ENCODE data around the gene MRGPRD.
"Not testable (repeated sequence)": the region's sequence is repeated elsewhere in the genome, so short reads cannot be mapped to it uniquely, and the experiment has no call there.

Gene MRGPRD

GRCh38 chr11:68993546-68993945 is 12.8 kb upstream of the MRGPRD start:
- DNase-seq (ENCODE audit: low spot score), result no peak

DNA sequence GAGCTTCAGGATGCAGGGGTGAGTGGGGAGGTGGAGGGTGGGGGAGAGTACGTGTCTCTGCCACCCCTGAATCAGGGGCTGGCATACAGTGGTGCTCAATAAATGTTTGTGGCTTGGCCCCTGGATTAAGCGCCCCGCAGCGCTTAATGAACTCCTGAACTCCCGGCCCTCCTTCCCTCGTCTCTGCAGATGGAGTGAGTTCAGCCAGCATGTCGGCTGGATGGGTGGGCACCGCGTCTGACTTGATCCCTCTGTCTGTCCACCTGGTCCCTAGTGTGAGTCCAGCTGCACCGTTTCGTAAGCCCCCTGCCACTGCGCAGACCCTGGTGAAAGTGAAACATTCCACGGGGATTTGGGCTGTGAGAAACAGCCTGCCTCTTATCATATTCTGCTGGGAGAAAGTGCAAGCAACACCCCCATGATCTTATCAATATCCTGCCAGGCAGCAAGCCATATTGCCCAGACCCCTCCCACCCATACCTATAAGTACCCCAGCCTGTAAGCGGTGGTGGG is 12.0 kb upstream of the MRGPRD start:
- DNase-seq (ENCODE audit: low spot score), result no peak

- DNase-seq (ENCODE audit: low spot score), result no peak
These were observed 10.4 kb upstream of the MRGPRD start for GRCh38 chr11:68990995-68991780.

GRCh38 chr11:68989936-68990606 is 9.3 kb upstream of the MRGPRD start:
- no peak for DNase-seq (ENCODE audit: low spot score)

GRCh38 chr11:68988491-68988890 is 7.7 kb upstream of the MRGPRD start:
- DNase-seq (ENCODE audit: low spot score), result no peak

DNA sequence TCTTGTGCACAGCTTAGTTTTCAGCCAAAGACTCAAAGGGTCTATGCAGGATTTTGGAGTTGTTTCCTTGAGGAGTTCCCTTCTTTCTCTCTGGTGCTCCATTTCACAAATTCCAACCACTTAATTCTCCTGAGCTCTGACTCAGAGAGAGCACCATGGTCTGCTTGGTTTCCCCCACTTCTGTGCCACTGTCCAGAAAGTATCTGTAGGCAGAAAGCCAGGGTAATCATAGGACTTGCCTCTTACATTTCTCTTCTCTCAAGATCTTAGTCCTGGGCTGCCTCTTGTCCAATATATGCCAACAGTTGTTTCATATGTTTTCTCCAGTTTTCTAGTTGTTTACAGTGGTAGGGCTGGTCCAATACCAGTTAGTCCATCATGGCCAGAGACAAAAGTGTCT is 6.4 kb upstream of the MRGPRD start:
- DNase-seq (ENCODE audit: low spot score), result no peak

DNA sequence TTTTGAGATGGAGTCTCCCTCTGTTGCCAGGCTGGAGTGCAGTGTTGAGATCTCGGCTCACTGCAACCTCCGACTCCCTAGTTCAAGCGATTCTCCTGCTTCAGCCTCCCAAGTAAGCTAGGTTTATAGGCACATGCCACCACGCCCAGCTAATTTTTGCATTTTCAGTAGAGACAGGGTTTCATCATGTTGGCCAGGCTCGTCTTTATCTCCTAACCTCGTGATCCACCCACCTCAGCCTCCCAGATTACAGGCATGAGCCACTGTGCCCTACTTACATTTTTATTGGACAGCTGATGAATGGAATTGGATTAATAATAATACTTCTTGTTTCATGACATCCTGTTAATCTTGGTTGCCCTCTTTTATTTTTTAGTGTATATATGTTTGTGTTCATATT is 3.0 kb upstream of the MRGPRD start:
- DNase-seq (ENCODE audit: low spot score), result no peak

DNA sequence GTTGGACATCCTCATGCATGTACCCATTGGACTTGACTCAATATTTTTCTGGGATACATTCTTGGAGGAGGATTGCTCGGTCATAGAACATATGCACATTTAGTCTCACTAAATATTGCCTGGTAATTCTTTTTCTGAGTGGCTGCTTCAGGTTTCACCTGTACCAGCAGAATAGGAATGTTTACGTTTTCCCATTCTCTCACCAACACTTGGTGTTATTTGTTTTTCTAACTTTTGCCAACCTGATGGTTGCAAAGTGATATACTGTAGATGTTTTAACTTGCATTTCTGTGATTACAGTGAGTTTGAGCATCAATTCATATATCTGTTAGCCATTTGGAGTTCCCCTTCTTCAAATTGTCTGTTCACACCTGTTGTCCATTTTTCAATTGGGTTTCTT is 1.3 kb upstream of the MRGPRD start:
- no peak for DNase-seq (ENCODE audit: low spot score)

DNA sequence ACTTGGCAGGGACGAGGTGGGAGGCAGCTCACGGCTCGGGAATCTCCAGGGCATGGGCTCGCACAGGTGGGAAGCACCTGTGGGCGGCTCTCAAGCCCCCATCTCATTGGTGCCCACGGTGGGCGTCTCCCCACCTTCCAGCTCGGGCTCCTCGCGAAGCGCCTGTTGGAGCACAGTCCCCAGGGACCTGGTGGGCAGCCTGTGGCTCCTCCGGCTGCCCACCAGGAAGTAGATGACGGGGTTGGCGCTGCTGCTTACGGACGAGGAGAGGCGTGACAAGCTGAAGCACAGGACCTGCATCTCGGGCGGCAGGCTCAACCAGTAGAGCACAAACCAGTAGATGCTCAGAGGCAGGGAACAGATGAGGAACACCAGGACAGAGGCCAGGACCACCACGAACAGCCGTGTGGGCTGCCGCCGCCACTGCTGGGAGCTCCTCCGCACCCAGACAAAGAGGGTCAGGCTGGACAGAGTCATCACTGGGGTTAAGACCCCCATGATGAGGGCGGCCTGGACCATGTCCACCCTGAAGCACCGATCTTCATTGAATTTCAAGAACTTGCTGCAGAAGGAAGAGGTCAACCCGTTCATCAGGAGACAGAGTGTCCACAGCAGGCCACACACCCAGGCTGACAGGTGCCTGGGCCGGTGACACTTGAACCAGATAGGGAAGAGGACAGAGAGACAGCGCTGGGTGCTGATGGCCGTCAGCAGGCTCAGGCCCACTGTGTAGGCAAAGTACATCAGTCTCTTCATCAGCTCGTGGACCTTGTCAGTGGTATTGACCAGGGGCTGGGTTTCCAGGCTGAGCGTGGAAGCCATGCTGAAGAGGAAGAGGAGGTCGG is 633 bp downstream of the MRGPRD start:
- peak; percentile 8 for DNase-seq (ENCODE audit: low spot score)

GRCh38 chr11:68978931-68979594 is 1.7 kb downstream of the MRGPRD start:
- DNase-seq (ENCODE audit: low spot score), result peak; percentile 35

GRCh38 chr11:68978626-68978930 is 2.2 kb downstream of the MRGPRD start:
- no peak for DNase-seq (ENCODE audit: low spot score)

DNA sequence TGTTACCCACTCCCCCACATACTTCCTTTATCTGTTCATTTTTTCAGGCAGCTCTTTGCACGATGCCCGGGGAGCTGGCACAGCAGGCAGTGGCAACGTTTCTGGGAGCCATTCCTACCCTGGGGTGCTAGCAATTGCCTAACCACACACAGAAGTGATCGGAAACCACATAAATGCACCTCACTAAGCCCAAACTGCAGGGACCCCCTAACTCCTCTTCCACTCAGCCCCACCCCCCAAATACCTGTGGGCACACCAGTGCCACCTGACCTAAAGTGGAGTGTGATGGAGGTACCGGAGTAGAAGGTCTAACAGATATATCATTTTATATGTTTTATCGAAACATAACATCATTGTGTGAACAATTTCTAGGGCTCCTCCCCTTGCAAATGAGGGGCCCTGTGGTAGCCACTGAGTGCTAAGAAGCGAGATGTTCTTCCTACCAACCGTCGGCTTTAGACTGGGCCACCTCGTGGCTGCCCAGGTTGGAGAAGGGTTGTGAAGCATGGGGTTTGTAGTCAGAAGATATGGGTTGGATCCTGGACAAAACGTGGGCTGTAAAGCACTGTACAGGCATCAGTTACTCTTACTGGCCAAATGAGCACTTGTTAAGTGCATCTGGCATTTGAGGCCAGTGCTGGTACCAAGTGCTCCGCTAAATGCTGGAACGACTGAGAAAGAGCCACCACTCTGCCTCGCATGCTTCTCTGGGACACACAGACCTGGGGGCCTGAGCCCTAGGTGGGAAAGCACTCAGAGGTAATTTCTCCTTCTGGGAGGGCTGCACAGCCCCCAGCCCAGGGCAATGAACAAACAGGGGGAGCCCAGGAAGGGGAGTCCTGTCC is 2.8 kb downstream of the MRGPRD start:
- DNase-seq (ENCODE audit: low spot score), result peak; percentile 8

- peak; percentile 27 for DNase-seq (ENCODE audit: low spot score)
These were observed 4.2 kb downstream of the MRGPRD start for GRCh38 chr11:68976563-68976962.

- DNase-seq (ENCODE audit: low spot score), result no peak
These were observed 4.7 kb downstream of the MRGPRD start for GRCh38 chr11:68976095-68976494.

DNA sequence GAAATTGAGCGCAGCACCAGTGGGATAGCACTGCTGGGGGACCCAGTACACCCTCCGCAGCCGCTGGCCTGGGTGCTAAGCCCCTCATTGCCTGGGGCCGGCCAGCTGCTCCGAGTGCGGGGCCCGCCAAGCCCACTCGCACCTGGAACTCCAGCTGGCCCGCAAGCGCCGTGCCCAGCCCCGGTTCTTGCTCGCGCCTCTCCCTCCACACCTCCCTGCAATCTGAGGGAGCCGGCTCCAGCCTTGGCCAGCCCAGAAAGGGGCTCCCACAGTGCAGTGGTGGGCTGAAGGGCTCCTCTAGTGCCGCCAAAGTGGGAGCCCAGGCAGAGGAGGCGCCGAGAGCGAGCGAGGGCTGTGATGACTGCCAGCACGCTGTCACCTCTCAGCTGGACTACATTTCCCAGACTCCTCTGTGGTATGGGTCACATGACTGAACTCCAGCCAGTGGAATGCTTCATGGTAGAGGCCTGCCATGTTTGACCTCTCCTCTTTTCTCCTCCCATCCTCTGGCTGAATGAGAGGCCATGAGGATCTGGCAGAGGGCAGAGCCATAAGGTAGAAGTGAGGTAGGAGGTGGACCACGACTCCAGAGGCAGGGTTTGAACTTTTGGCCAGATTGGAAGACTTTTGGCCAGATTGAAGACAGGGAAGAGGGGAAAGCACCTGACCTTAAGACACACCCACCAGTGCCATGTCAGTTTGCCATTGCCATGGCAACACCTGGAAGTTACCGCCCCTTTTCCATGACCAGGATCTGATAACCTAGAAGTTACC is 6.2 kb downstream of the MRGPRD start:
- DNase-seq (ENCODE audit: low spot score), result peak; percentile 30

DNA sequence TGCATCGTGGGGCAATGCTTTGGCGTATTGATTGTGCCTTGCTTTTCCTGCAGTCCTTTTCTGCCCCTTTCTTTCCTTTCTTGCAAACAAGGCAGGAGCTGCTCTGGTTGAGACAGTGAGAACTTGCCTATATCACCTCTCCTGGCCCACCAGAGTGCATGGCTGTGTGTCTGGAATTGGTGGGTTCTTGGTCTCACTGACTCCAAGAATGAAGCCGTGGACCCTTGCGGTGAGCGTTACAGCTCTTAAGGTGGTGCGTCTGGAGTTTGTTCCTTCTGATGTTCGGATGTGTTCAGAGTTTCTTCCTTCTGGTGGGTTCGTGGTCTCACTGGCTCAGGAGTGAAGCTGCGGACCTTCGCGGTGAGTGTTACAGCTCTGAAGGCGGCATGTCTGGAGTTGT is 7.1 kb downstream of the MRGPRD start:
- not testable (repeated sequence) for DNase-seq (ENCODE audit: low spot score)

- DNase-seq (ENCODE audit: low spot score), result no peak
These were observed 7.6 kb downstream of the MRGPRD start for GRCh38 chr11:68973219-68973618.

DNA sequence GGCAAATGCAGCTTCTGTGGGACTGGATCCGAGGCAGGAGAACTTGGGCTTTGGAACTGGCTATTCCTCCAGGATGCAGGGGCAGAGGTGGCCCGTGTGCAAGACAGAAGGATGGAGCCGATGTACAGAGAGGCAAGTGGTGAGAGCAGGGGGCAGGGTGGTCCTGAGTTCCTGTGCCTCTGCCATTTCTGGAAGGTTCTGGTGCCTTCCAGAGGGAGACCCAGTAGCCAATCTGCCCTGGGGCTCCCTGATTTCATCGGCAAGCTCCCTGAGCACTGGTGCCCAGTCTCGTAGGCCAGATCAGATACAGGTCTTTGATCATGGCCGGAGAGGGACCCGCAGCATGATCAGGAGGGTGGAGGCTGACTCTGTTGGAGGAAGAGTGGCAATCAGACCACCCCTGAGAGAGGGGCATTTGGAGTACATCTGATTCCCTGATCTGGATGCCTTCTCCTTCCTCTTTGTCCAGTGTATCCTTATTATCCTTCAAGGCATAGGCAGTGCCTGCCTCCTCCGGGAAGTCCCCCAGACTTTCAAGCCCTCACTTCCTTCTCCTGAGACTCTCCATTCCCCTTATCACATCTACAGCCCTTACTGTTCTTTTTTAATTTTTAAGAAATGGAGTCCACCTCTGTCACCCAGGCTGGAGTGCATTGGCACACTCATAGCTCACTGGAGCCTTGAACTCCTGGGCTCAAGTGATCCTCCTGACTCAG is 9.7 kb downstream of the MRGPRD start:
- DNase-seq (ENCODE audit: low spot score), result no peak

GRCh38 chr11:68969386-68969785 is 11.4 kb downstream of the MRGPRD start:
- DNase-seq (ENCODE audit: low spot score), result no peak

Measured in AG20443 (cell line).